ENCODE measurements around the gene BIRC5. TPM values are rescaled to one million over a fixed set of nuclear protein-coding genes. Genes with fewer than 3 reads are reported as not detected.

BIRC5 gene
- polyA plus RNA-seq, 1 experiment, result 15.3 TPM

- DNase-seq (ENCODE audit: low read depth, low spot score), result no peak
- ChIA-PET POLR2A (no interaction called here), CTCF (interaction anchor here (2.0 kb wide), 1 partner anchor 21 kb away, joined by 4 read pairs; no protein-coding TSS in a partner anchor)
- H3K9me3 ChIP-seq (ENCODE audit: control insufficient read depth, insufficient read depth, low read length), result no peaks in the 10 kb centered on the region; the same call in 1 of the 2 replicates
- H3K27me3 ChIP-seq (ENCODE audit: control insufficient read depth, insufficient read depth, low read length), result no peaks in the 10 kb centered on the region
- TF ChIP-seq, protein P1, sequence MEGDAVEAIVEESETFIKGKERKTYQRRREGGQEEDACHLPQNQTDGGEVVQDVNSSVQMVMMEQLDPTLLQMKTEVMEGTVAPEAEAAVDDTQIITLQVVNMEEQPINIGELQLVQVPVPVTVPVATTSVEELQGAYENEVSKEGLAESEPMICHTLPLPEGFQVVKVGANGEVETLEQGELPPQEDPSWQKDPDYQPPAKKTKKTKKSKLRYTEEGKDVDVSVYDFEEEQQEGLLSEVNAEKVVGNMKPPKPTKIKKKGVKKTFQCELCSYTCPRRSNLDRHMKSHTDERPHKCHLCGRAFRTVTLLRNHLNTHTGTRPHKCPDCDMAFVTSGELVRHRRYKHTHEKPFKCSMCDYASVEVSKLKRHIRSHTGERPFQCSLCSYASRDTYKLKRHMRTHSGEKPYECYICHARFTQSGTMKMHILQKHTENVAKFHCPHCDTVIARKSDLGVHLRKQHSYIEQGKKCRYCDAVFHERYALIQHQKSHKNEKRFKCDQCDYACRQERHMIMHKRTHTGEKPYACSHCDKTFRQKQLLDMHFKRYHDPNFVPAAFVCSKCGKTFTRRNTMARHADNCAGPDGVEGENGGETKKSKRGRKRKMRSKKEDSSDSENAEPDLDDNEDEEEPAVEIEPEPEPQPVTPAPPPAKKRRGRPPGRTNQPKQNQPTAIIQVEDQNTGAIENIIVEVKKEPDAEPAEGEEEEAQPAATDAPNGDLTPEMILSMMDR (IDR thresholded peaks at IDR 0.05; ENCODE audit: low read depth, low read length), result no peak
- no peak overlapping the region for H3K4me3 ChIP-seq (ENCODE audit: low read depth, low read length)
- no peak overlapping the region for H3K27ac ChIP-seq (ENCODE audit: low read depth, low read length)
Observed at GRCh38 chr17:78208486-78208885, 5.6 kb upstream of the BIRC5 start.

DNA sequence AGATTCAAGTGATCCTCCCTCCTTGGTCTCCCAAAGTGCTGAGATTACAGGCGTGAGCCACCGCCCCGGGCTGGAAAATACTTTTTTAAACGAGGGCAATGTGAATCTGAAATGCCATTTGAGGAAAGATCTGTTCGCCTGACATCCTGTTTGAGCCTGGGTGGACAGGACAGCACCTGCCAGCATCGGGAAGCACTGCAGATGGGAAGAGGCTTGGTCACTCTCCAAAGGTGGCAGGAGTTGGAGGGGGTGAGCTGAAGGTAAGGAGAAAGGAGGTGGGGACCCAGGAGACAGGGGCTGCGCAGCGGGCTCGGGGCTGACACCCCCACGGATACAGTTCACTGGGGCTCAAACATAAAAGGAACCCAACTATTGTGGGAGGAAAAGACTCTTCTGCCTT, 3.9 kb upstream of the BIRC5 start:
- CTCF ChIA-PET, result no interaction called here

GRCh38 chr17:78211032-78211431, 3.0 kb upstream of the BIRC5 start:
- ChIA-PET POLR2A (no interaction called here), CTCF (no interaction called here)
- TF ChIP-seq, protein P1 (IDR thresholded peaks at IDR 0.05; ENCODE audit: low read depth, low read length), result no peak
- Histone ChIP-seq H3K27ac (ENCODE audit: low read depth, low read length) (no peak overlapping the region), H3K27me3 (ENCODE audit: control insufficient read depth, insufficient read depth, low read length) (no peaks in the 10 kb centered on the region), H3K4me3 (ENCODE audit: low read depth, low read length) (no peak overlapping the region), H3K9me3 (ENCODE audit: control insufficient read depth, insufficient read depth, low read length) (no peaks in the 10 kb centered on the region; the same call in 1 of the 2 replicates)
- no peak for DNase-seq (ENCODE audit: low read depth, low spot score)

More for the DNA sequence above, 3.9 kb upstream of the BIRC5 start:
- no peak overlapping the region for H3K4me3 ChIP-seq (ENCODE audit: low read depth, low read length)
- DNase-seq (ENCODE audit: low read depth, low spot score), result no peak
- H3K9me3 ChIP-seq (ENCODE audit: control insufficient read depth, insufficient read depth, low read length), result no peaks in the 10 kb centered on the region; the same call in 1 of the 2 replicates
- H3K27me3 ChIP-seq (ENCODE audit: control insufficient read depth, insufficient read depth, low read length), result no peaks in the 10 kb centered on the region
- no peak overlapping the region for H3K27ac ChIP-seq (ENCODE audit: low read depth, low read length)
- TF ChIP-seq, protein P1 (IDR thresholded peaks at IDR 0.05; ENCODE audit: low read depth, low read length), result no peak
- POLR2A ChIA-PET, result no interaction called here

- no peak overlapping the region for H3K27ac ChIP-seq (ENCODE audit: low read depth, low read length)
- ChIA-PET POLR2A (no interaction called here), CTCF (no interaction called here)
- H3K9me3 ChIP-seq (ENCODE audit: control insufficient read depth, insufficient read depth, low read length), result no peaks in the 10 kb centered on the region; the same call in 1 of the 2 replicates
- no peaks in the 10 kb centered on the region for H3K27me3 ChIP-seq (ENCODE audit: control insufficient read depth, insufficient read depth, low read length)
- peak overlapping the region; percentile 79 for H3K4me3 ChIP-seq (ENCODE audit: low read depth, low read length)
- TF ChIP-seq, protein P1 (IDR thresholded peaks at IDR 0.05; ENCODE audit: low read depth, low read length), result no peak
- DNase-seq (ENCODE audit: low read depth, low spot score), result no peak
Observed at GRCh38 chr17:78214706-78215061, 631 bp downstream of the BIRC5 start.

DNA sequence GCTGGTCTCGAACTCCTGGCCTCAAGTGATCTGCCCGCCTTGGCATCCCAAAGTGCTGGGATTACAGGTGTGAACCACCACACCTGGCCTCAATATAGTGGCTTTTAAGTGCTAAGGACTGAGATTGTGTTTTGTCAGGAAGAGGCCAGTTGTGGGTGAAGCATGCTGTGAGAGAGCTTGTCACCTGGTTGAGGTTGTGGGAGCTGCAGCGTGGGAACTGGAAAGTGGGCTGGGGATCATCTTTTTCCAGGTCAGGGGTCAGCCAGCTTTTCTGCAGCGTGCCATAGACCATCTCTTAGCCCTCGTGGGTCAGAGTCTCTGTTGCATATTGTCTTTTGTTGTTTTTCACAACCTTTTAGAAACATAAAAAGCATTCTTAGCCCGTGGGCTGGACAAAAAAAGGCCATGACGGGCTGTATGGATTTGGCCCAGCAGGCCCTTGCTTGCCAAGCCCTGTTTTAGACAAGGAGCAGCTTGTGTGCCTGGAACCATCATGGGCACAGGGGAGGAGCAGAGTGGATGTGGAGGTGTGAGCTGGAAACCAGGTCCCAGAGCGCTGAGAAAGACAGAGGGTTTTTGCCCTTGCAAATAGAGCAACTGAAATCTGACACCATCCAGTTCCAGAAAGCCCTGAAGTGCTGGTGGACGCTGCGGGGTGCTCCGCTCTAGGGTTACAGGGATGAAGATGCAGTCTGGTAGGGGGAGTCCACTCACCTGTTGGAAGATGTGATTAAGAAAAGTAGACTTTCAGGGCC, 5.5 kb downstream of the BIRC5 start:
- H3K27ac ChIP-seq (ENCODE audit: low read depth, low read length), result no peak overlapping the region
- ChIA-PET POLR2A (no interaction called here), CTCF (interaction anchor here (1.2 kb wide), 1 partner anchor 33 kb away, joined by 3 read pairs; no protein-coding TSS in a partner anchor)
- H3K9me3 ChIP-seq (ENCODE audit: control insufficient read depth, insufficient read depth, low read length), result no peaks in the 10 kb centered on the region
- no peaks in the 10 kb centered on the region for H3K27me3 ChIP-seq (ENCODE audit: control insufficient read depth, insufficient read depth, low read length)
- TF ChIP-seq, protein P1 (IDR thresholded peaks at IDR 0.05; ENCODE audit: low read depth, low read length), result no peak
- H3K4me3 ChIP-seq (ENCODE audit: low read depth, low read length), result no peak overlapping the region
- no peak for DNase-seq (ENCODE audit: low read depth, low spot score)
